Renal cortex interstitium (tissue), 11 donors: ENCODE measurements around the gene SLC31A2. TPM values are rescaled to one million over a fixed set of nuclear protein-coding genes. Genes with fewer than 3 reads are reported as not detected.

ENCODE experiments used
- DNase-seq, 11 donors: peaks; one replicate each; pipeline ENCODE4 v3.0.0-alpha.2; 2013; ENCODE audit warnings: low read depth in 9 of 11, low spot score in 4 of 11; ENCODE audit errors: extremely low read depth in 1 of 11
- polyA plus RNA-seq, 3 donors: library from polyadenylated mRNA; unstranded; fragments of 120-200 nt; gene quantifications; one replicate each; pipeline ENCODE4 v1.2.1, GENCODE V29; 2013; ENCODE audit not compliant: insufficient read length in 3 of 3

SLC31A2 gene
- polyA plus RNA-seq, 3 donors, result 3.0 to 3.8 (median 3.0) TPM

GRCh38 chr9:113177251-113177650 lies 26.4 kb downstream of the SLC31A2 start:
- no peak for DNase-seq

GRCh38 chr9:113178087-113178486 lies 27.3 kb downstream of the SLC31A2 start:
- DNase-seq, result no peak

- DNase-seq, result no peak
Observed at GRCh38 chr9:113179839-113180238, 29.0 kb downstream of the SLC31A2 start.

- no peak for DNase-seq
Observed at GRCh38 chr9:113181165-113181564, 30.4 kb downstream of the SLC31A2 start.

GRCh38 chr9:113183956-113184488 lies 33.2 kb downstream of the SLC31A2 start:
- DNase-seq, result no peak

- DNase-seq, result no peak
Observed at GRCh38 chr9:113184539-113184938, 33.7 kb downstream of the SLC31A2 start.

GRCh38 chr9:113185271-113185670 lies 34.5 kb downstream of the SLC31A2 start:
- DNase-seq, result no peak

GRCh38 chr9:113186137-113186755 lies 35.4 kb downstream of the SLC31A2 start:
- no peak for DNase-seq

- DNase-seq, result no peak
Observed at GRCh38 chr9:113187929-113188595, 37.3 kb downstream of the SLC31A2 start.

- DNase-seq, result no peak
Observed at GRCh38 chr9:113192455-113192854, 41.6 kb downstream of the SLC31A2 start.

GRCh38 chr9:113199683-113200329 lies 49.0 kb downstream of the SLC31A2 start:
- DNase-seq, result no peak

- no peak for DNase-seq
Observed at GRCh38 chr9:113205432-113205831, 54.6 kb downstream of the SLC31A2 start.

GRCh38 chr9:113205861-113206260 lies 55.1 kb downstream of the SLC31A2 start:
- DNase-seq, result no peak

GRCh38 chr9:113210815-113211214 lies 60.0 kb downstream of the SLC31A2 start:
- no peak for DNase-seq

Other genes with a start within 250 kb of the SLC31A2 start
- gene ZNF883, start 138.8 kb upstream of the SLC31A2 start, polyA plus RNA-seq, result 10 to 100 TPM in 1 of 3 donors, 1 to 10 TPM in 2; 7.8 to 11.2 (median 9.0) TPM
- gene ZFP37, start 94.3 kb upstream of the SLC31A2 start, polyA plus RNA-seq, result 10 to 100 TPM; 11.1 to 13.5 (median 13.0) TPM
- gene FKBP15, start 70.3 kb downstream of the SLC31A2 start, polyA plus RNA-seq, result 10 to 100 TPM; 28.4 to 33.4 (median 30.2) TPM
- 10 to 100 TPM; 25.0 to 29.0 (median 25.2) TPM for gene SLC31A1, start 70.5 kb downstream of the SLC31A2 start, polyA plus RNA-seq
- 10 to 100 TPM; 34.3 to 46.4 (median 42.0) TPM for gene CDC26, start 124.6 kb downstream of the SLC31A2 start, polyA plus RNA-seq
- gene PRPF4, start 124.7 kb downstream of the SLC31A2 start, polyA plus RNA-seq, result 10 to 100 TPM; 36.7 to 43.4 (median 37.7) TPM
- gene RNF183, start 152.4 kb downstream of the SLC31A2 start, polyA plus RNA-seq, result 10 to 100 TPM in 1 of 3 donors, 1 to 10 TPM in 2; 4.6 to 10.7 (median 6.0) TPM
- gene WDR31, start 189.3 kb downstream of the SLC31A2 start, polyA plus RNA-seq, result 1 to 10 TPM; 6.5 to 7.9 (median 7.7) TPM
- gene BSPRY, start 198.5 kb downstream of the SLC31A2 start, polyA plus RNA-seq, result 1 to 10 TPM; 8.0 to 9.9 (median 8.8) TPM
- 10 to 100 TPM; 27.1 to 51.5 (median 38.3) TPM for gene HDHD3, start 226.0 kb downstream of the SLC31A2 start, polyA plus RNA-seq